Endothelial cell of umbilical vein (primary cell): Measurements from ENCODE around the gene FMN2.

ENCODE experiments used
- EZH2 ChIP-seq: IDR thresholded peaks from 2 replicates; pipeline ENCODE4 v1.6.1; 2012; ENCODE audit warnings: borderline replicate concordance, low read depth, mild to moderate bottlenecking, moderate library complexity, low read length, inconsistent platforms; ENCODE audit not compliant: severe bottlenecking
- FOS ChIP-seq: IDR thresholded peaks from 2 replicates; pipeline ENCODE4 v1.6.1; 2011; ENCODE audit warnings: mild to moderate bottlenecking, low read length, moderate library complexity, borderline replicate concordance; ENCODE audit not compliant: insufficient read depth
- GATA2 ChIP-seq: IDR thresholded peaks from 2 replicates; pipeline ENCODE4 v1.7.0; 2011; ENCODE audit warnings: low read depth, mild to moderate bottlenecking, moderate library complexity, mixed read lengths, low read length; ENCODE audit not compliant: insufficient read length, insufficient read depth
- JUN ChIP-seq: IDR thresholded peaks from 2 replicates; pipeline ENCODE4 v1.6.1; 2011; ENCODE audit warnings: borderline replicate concordance, low read depth; ENCODE audit not compliant: insufficient read length, insufficient read depth
- MYC ChIP-seq: IDR thresholded peaks from one replicate; pipeline ENCODE4 v1.6.1; 2011; ENCODE audit warnings: mild to moderate bottlenecking, low read depth, low read length
- POLR2A ChIP-seq: IDR thresholded peaks from 2 replicates; pipeline ENCODE4 v1.6.1; 2012; ENCODE audit warnings: low read depth, mild to moderate bottlenecking, control low read depth, low read length
- POLR2AphosphoS5 ChIP-seq: IDR thresholded peaks from 2 replicates; pipeline ENCODE4 v1.6.1; 2012; ENCODE audit warnings: low read depth, mild to moderate bottlenecking, control low read depth, low read length, moderate library complexity; ENCODE audit not compliant: insufficient read depth
- TF ChIP-seq, protein P1 (sequence below), 2 donors: IDR thresholded peaks; 1 replicate in 1 of 2; 2 replicates in 1 of 2; pipeline ENCODE4 v1.5.1; 2011; ENCODE audit warnings: low read length in 2 of 2, mild to moderate bottlenecking in 2 of 2, moderate library complexity in 2 of 2, control low read depth in 1 of 2, inconsistent platforms in 1 of 2, low read depth in 1 of 2; ENCODE audit not compliant: insufficient read depth in 1 of 2; ENCODE audit errors: extremely low read depth in 1 of 2
- TF ChIP-seq, protein P2 (sequence below): IDR thresholded peaks from 2 replicates; pipeline ENCODE4 v1.6.1; 2011; ENCODE audit not compliant: insufficient read depth, insufficient read length

DNA sequence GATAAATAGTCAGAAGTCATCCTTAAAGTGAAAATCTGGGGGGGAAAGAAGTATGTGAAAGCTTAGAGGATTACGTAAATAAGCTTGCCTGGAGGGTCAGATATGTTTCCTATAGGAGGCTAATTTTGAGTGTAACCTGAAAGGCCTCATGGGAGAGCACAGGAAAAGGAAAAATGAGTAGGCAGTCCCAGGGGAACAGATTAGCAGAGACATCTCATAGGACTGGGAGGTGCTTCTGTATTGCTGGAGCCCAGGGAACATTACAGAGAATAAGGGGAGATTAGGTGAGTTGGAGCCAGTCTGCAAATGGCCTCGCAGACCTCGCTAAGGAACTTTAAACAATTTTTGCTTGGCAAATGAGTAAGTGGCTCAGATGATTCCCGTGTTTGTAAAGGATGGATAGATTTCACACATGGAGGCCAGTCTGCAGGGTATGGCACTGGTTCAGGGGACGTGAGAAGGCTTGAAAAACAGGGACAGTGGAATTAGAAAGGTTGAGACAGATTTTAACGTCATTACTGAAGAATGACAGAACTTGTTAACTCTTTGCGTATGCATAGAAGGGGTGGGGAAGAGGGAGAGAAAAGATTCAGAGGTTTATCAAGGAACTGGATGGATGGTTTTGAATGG lies 371.2 kb downstream of the FMN2 start:
- TF ChIP-seq JUN (no peak), EZH2 (no peak), POLR2AphosphoS5 (no peak), POLR2A (no peak), FOS (no peak), MYC (no peak), GATA2 (no peak)
- TF ChIP-seq, protein P1, sequence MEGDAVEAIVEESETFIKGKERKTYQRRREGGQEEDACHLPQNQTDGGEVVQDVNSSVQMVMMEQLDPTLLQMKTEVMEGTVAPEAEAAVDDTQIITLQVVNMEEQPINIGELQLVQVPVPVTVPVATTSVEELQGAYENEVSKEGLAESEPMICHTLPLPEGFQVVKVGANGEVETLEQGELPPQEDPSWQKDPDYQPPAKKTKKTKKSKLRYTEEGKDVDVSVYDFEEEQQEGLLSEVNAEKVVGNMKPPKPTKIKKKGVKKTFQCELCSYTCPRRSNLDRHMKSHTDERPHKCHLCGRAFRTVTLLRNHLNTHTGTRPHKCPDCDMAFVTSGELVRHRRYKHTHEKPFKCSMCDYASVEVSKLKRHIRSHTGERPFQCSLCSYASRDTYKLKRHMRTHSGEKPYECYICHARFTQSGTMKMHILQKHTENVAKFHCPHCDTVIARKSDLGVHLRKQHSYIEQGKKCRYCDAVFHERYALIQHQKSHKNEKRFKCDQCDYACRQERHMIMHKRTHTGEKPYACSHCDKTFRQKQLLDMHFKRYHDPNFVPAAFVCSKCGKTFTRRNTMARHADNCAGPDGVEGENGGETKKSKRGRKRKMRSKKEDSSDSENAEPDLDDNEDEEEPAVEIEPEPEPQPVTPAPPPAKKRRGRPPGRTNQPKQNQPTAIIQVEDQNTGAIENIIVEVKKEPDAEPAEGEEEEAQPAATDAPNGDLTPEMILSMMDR (IDR thresholded peaks at IDR 0.05; ENCODE audit: extremely low read depth in 1 of 2, insufficient read depth in 1 of 2, low read depth in 1 of 2, low read length in 2 of 2) = no peak
- TF ChIP-seq, protein P2, sequence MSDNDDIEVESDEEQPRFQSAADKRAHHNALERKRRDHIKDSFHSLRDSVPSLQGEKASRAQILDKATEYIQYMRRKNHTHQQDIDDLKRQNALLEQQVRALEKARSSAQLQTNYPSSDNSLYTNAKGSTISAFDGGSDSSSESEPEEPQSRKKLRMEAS = no peak
